ENCODE results near the gene SULT1A2.
"Not testable (repeated sequence)": the region's sequence is repeated elsewhere in the genome, so short reads cannot be mapped to it uniquely, and the experiment has no call there.

Gene SULT1A2

GRCh38 chr16:28597692-28598261 is 927 bp upstream of the SULT1A2 start:
- Histone ChIP-seq H3K4me2 (ENCODE audit: low read length) (no peak overlapping the region), H3K4me1 (ENCODE audit: control insufficient read depth, insufficient read depth, low read length) (no peaks in the 10 kb centered on the region), H3K36me3 (ENCODE audit: insufficient read depth, low read length) (no peaks in the 10 kb centered on the region), H3K9me3 (replicated peaks; ENCODE audit: low read length) (no peaks in the 10 kb centered on the region), H3K9ac (ENCODE audit: low read depth, low read length) (no peak overlapping the region), H3K4me3 (ENCODE audit: low read length) (no peak overlapping the region), H3K27me3 (ENCODE audit: control insufficient read depth, insufficient read depth, low read length) (peaks cover 10% of the 10 kb centered on the region)

- Histone ChIP-seq H3K9ac (ENCODE audit: low read depth, low read length) (no peak overlapping the region), H3K4me1 (ENCODE audit: control insufficient read depth, insufficient read depth, low read length) (no peaks in the 10 kb centered on the region), H3K27me3 (ENCODE audit: control insufficient read depth, insufficient read depth, low read length) (peaks cover 7% of the 10 kb centered on the region), H3K4me2 (ENCODE audit: low read length) (no peak overlapping the region), H3K4me3 (ENCODE audit: low read length) (no peak overlapping the region), H3K36me3 (ENCODE audit: insufficient read depth, low read length) (no peaks in the 10 kb centered on the region), H3K9me3 (replicated peaks; ENCODE audit: low read length) (no peaks in the 10 kb centered on the region)
Measured at GRCh38 chr16:28596115-28596630, 677 bp downstream of the SULT1A2 start.

- not testable (repeated sequence) for H3K4me2 ChIP-seq (ENCODE audit: low read length); H3K4me3 ChIP-seq (ENCODE audit: low read length); H3K9me3 ChIP-seq (replicated peaks; ENCODE audit: low read length); H3K27me3 ChIP-seq (ENCODE audit: control insufficient read depth, insufficient read depth, low read length); H3K9ac ChIP-seq (ENCODE audit: low read depth, low read length); H3K36me3 ChIP-seq (ENCODE audit: insufficient read depth, low read length); H3K4me1 ChIP-seq (ENCODE audit: control insufficient read depth, insufficient read depth, low read length)
Measured at GRCh38 chr16:28595451-28595850, 1.4 kb downstream of the SULT1A2 start.

GRCh38 chr16:28592979-28593553 is 3.8 kb downstream of the SULT1A2 start:
- H3K9ac ChIP-seq (ENCODE audit: low read depth, low read length), result no peak overlapping the region
- H3K27me3 ChIP-seq (ENCODE audit: control insufficient read depth, insufficient read depth, low read length), result peaks cover 7% of the 10 kb centered on the region
- peaks cover 5% of the 10 kb centered on the region for H3K36me3 ChIP-seq (ENCODE audit: insufficient read depth, low read length)
- H3K9me3 ChIP-seq (replicated peaks; ENCODE audit: low read length), result no peaks in the 10 kb centered on the region
- no peak overlapping the region for H3K4me2 ChIP-seq (ENCODE audit: low read length)
- no peak overlapping the region for H3K4me3 ChIP-seq (ENCODE audit: low read length)
- H3K4me1 ChIP-seq (ENCODE audit: control insufficient read depth, insufficient read depth, low read length), result no peaks in the 10 kb centered on the region

DNA sequence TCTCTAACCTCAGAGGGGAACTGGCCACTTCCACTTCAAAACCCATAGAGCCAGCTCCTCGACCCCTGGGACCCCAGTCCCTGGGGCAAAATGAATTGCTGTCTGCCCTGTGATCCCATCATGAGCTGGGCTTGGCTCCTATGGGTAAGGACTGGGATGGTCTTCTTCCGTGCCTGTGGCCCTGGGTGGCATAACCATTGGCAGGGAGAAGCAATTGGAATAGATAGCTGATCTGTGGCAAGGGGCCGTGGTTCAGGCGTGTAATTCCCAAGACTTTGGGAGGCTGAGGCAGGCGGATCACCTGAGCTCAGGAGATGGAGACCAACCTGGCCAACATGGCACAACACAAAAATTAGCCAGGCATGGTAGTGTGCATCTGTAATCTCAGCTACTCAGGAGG is 4.3 kb downstream of the SULT1A2 start:
- Histone ChIP-seq H3K36me3 (ENCODE audit: insufficient read depth, low read length) (peaks cover 5% of the 10 kb centered on the region), H3K4me2 (ENCODE audit: low read length) (no peak overlapping the region), H3K9me3 (replicated peaks; ENCODE audit: low read length) (no peaks in the 10 kb centered on the region), H3K9ac (ENCODE audit: low read depth, low read length) (no peak overlapping the region), H3K27me3 (ENCODE audit: control insufficient read depth, insufficient read depth, low read length) (peaks cover 2% of the 10 kb centered on the region), H3K4me3 (ENCODE audit: low read length) (no peak overlapping the region), H3K4me1 (ENCODE audit: control insufficient read depth, insufficient read depth, low read length) (no peaks in the 10 kb centered on the region)

DNA sequence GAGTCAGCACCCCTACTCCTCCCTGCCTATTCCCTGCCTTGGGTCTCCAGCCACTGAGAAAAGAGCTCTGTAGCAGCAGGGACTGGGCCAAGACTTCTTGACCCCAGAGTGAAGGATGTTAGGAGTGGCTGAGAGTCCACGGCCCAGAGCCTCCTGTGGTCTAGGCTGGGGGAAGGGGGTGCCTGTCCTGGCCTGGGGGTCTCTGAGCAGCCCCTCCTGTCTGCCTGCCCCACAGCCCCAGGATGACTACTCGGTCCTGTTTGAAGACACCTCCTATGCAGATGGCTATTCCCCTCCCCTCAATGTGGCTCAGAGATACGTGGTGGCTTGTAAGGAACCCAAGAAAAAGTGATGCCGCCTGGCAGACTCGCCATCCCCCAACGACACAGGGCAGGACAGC is 5.5 kb downstream of the SULT1A2 start:
- H3K4me3 ChIP-seq (ENCODE audit: low read length), result no peak overlapping the region
- no peak overlapping the region for H3K4me2 ChIP-seq (ENCODE audit: low read length)
- no peaks in the 10 kb centered on the region for H3K27me3 ChIP-seq (ENCODE audit: control insufficient read depth, insufficient read depth, low read length)
- H3K4me1 ChIP-seq (ENCODE audit: control insufficient read depth, insufficient read depth, low read length), result no peaks in the 10 kb centered on the region
- H3K9me3 ChIP-seq (replicated peaks; ENCODE audit: low read length), result no peaks in the 10 kb centered on the region
- peaks cover 9% of the 10 kb centered on the region for H3K36me3 ChIP-seq (ENCODE audit: insufficient read depth, low read length)
- H3K9ac ChIP-seq (ENCODE audit: low read depth, low read length), result no peak overlapping the region

GRCh38 chr16:28590384-28591340 is 6.2 kb downstream of the SULT1A2 start:
- Histone ChIP-seq H3K4me3 (ENCODE audit: low read length) (no peak overlapping the region), H3K4me1 (ENCODE audit: control insufficient read depth, insufficient read depth, low read length) (no peaks in the 10 kb centered on the region), H3K9me3 (replicated peaks; ENCODE audit: low read length) (no peaks in the 10 kb centered on the region), H3K36me3 (ENCODE audit: insufficient read depth, low read length) (peaks cover 13% of the 10 kb centered on the region), H3K4me2 (ENCODE audit: low read length) (no peak overlapping the region), H3K9ac (ENCODE audit: low read depth, low read length) (no peak overlapping the region), H3K27me3 (ENCODE audit: control insufficient read depth, insufficient read depth, low read length) (no peaks in the 10 kb centered on the region)

- Histone ChIP-seq H3K4me2 (ENCODE audit: low read length) (no peak overlapping the region), H3K27me3 (ENCODE audit: control insufficient read depth, insufficient read depth, low read length) (no peaks in the 10 kb centered on the region), H3K9me3 (replicated peaks; ENCODE audit: low read length) (no peaks in the 10 kb centered on the region), H3K4me3 (ENCODE audit: low read length) (no peak overlapping the region), H3K36me3 (ENCODE audit: insufficient read depth, low read length) (peaks cover 13% of the 10 kb centered on the region), H3K4me1 (ENCODE audit: control insufficient read depth, insufficient read depth, low read length) (no peaks in the 10 kb centered on the region), H3K9ac (ENCODE audit: low read depth, low read length) (no peak overlapping the region)
Measured at GRCh38 chr16:28589930-28590329, 6.9 kb downstream of the SULT1A2 start.

- no peaks in the 10 kb centered on the region for H3K4me1 ChIP-seq (ENCODE audit: control insufficient read depth, insufficient read depth, low read length)
- H3K27me3 ChIP-seq (ENCODE audit: control insufficient read depth, insufficient read depth, low read length), result no peaks in the 10 kb centered on the region
- H3K9ac ChIP-seq (ENCODE audit: low read depth, low read length), result no peak overlapping the region
- no peak overlapping the region for H3K4me3 ChIP-seq (ENCODE audit: low read length)
- H3K36me3 ChIP-seq (ENCODE audit: insufficient read depth, low read length), result peaks cover 13% of the 10 kb centered on the region
- no peaks in the 10 kb centered on the region for H3K9me3 ChIP-seq (replicated peaks; ENCODE audit: low read length)
- H3K4me2 ChIP-seq (ENCODE audit: low read length), result no peak overlapping the region
Measured at GRCh38 chr16:28589069-28589468, 7.8 kb downstream of the SULT1A2 start.

DNA sequence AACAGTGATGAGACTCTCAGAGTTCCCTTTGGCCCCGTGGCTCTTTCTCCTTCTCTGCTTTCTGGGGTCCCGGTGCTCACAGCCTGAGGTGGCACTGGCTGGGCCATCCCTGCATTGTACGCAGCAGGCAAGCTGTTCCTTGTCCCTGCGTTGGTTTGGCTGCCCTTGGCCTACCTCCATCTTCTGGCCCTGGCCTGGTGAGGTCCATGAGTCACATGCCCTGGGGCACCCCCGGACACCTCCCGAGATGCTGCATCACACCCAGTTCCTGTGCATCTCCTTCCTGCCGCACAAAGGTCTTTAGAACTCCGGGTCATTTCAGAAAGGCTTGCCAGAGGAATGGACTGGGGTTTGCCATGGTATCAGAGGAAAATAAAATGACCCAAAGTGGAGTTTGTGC is 9.5 kb downstream of the SULT1A2 start:
- Histone ChIP-seq H3K4me1 (ENCODE audit: control insufficient read depth, insufficient read depth, low read length) (no peaks in the 10 kb centered on the region), H3K4me2 (ENCODE audit: low read length) (no peak overlapping the region), H3K27me3 (ENCODE audit: control insufficient read depth, insufficient read depth, low read length) (no peaks in the 10 kb centered on the region), H3K9ac (ENCODE audit: low read depth, low read length) (no peak overlapping the region), H3K4me3 (ENCODE audit: low read length) (no peak overlapping the region), H3K9me3 (replicated peaks; ENCODE audit: low read length) (no peaks in the 10 kb centered on the region), H3K36me3 (ENCODE audit: insufficient read depth, low read length) (peaks cover 18% of the 10 kb centered on the region)

DNA sequence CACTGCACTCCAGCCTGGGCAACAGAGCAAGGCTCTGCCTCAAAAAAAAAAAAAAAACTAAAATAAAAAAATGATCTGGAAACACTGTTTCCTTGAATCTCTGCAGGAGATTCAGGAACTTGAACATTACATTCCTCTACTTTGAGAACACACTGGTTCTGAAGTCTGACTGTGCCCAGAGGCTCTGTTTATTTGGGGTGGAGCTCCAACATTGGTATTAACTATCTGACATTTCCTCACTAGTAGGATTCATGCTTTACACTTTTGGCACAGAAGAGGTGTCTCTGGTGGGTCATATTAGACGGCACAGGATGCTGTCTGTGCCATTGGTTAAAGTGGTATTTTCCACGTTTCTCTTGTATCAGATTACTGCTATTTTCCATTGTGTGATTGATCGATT is 10.4 kb downstream of the SULT1A2 start:
- Histone ChIP-seq H3K4me1 (ENCODE audit: control insufficient read depth, insufficient read depth, low read length) (no peaks in the 10 kb centered on the region), H3K9me3 (replicated peaks; ENCODE audit: low read length) (no peaks in the 10 kb centered on the region), H3K4me2 (ENCODE audit: low read length) (no peak overlapping the region), H3K9ac (ENCODE audit: low read depth, low read length) (no peak overlapping the region), H3K36me3 (ENCODE audit: insufficient read depth, low read length) (peaks cover 18% of the 10 kb centered on the region), H3K4me3 (ENCODE audit: low read length) (no peak overlapping the region), H3K27me3 (ENCODE audit: control insufficient read depth, insufficient read depth, low read length) (no peaks in the 10 kb centered on the region)
